ENCODE data around the gene VPS13A.
"Not testable (repeated sequence)": the region's sequence is repeated elsewhere in the genome, so short reads cannot be mapped to it uniquely, and the experiment has no call there.

The VPS13A gene

GRCh38 chr9:77236693-77237092 lies 59.4 kb downstream of the VPS13A start:
- Histone ChIP-seq H3K27me3 (no peaks in the 10 kb centered on the region), H3K4me3 (no peak overlapping the region), H3K4me1 (no peaks in the 10 kb centered on the region), H3K9ac (no peak overlapping the region), H3K4me2 (no peak overlapping the region), H3K9me3 (0 out of 2 replicates have a peak, but pooled peaks cover 3% of the 10 kb centered on the region), H4K20me1 (no peaks in the 10 kb centered on the region), H3K27ac (no peak overlapping the region), H3K36me3 (peaks cover 37% of the 10 kb centered on the region)
- no peak for TF ChIP-seq Cebpa-rat (IDR thresholded peaks at IDR 0.05)

- no peak for TF ChIP-seq Cebpa-rat (IDR thresholded peaks at IDR 0.05)
- no peaks in the 10 kb centered on the region for H3K9me3 ChIP-seq
- H3K36me3 ChIP-seq = peaks cover 40% of the 10 kb centered on the region
- no peaks in the 10 kb centered on the region for H4K20me1 ChIP-seq
- H3K27me3 ChIP-seq = no peaks in the 10 kb centered on the region
- H3K4me3 ChIP-seq = no peak overlapping the region
- H3K27ac ChIP-seq = no peak overlapping the region
- no peak overlapping the region for H3K4me2 ChIP-seq
- no peaks in the 10 kb centered on the region for H3K4me1 ChIP-seq
- H3K9ac ChIP-seq = no peak overlapping the region
These were observed 60.6 kb downstream of the VPS13A start for GRCh38 chr9:77237896-77238295.

- Histone ChIP-seq H4K20me1 (no peaks in the 10 kb centered on the region), H3K36me3 (peaks cover 46% of the 10 kb centered on the region), H3K27me3 (no peaks in the 10 kb centered on the region), H3K4me3 (no peak overlapping the region), H3K27ac (no peak overlapping the region), H3K4me1 (no peaks in the 10 kb centered on the region), H3K4me2 (no peak overlapping the region), H3K9ac (no peak overlapping the region), H3K9me3 (peaks cover 3% of the 10 kb centered on the region; the same call in 1 of the 2 replicates)
- TF ChIP-seq Cebpa-rat (IDR thresholded peaks at IDR 0.05) = no peak
These were observed 73.7 kb downstream of the VPS13A start for GRCh38 chr9:77251050-77251449.

GRCh38 chr9:77257275-77257674 lies 79.9 kb downstream of the VPS13A start:
- Histone ChIP-seq H3K9me3 (peaks cover 7% of the 10 kb centered on the region; the same call in 1 of the 2 replicates), H3K27ac (no peak overlapping the region), H3K4me1 (no peaks in the 10 kb centered on the region), H4K20me1 (no peaks in the 10 kb centered on the region), H3K36me3 (peaks cover 55% of the 10 kb centered on the region), H3K4me2 (no peak overlapping the region), H3K4me3 (no peak overlapping the region), H3K9ac (no peak overlapping the region), H3K27me3 (no peaks in the 10 kb centered on the region)
- no peak for TF ChIP-seq Cebpa-rat (IDR thresholded peaks at IDR 0.05)

- Histone ChIP-seq H3K4me3 (no peak overlapping the region), H3K36me3 (peaks cover 42% of the 10 kb centered on the region)
These were observed 84.3 kb downstream of the VPS13A start for GRCh38 chr9:77261605-77262004.

GRCh38 chr9:77267762-77268161 lies 90.4 kb downstream of the VPS13A start:
- H3K9me3 ChIP-seq = peaks cover 20% of the 10 kb centered on the region

More at GRCh38 chr9:77261605-77262004, 84.3 kb downstream of the VPS13A start:
- Histone ChIP-seq H3K9me3 (peaks cover 21% of the 10 kb centered on the region), H3K4me2 (no peak overlapping the region), H4K20me1 (no peaks in the 10 kb centered on the region), H3K27ac (no peak overlapping the region), H3K9ac (no peak overlapping the region), H3K27me3 (no peaks in the 10 kb centered on the region), H3K4me1 (no peaks in the 10 kb centered on the region)
- TF ChIP-seq Cebpa-rat (IDR thresholded peaks at IDR 0.05) = no peak

GRCh38 chr9:77271023-77271690 lies 93.8 kb downstream of the VPS13A start:
- no peaks in the 10 kb centered on the region for H3K27me3 ChIP-seq
- no peak overlapping the region for H3K27ac ChIP-seq
- H3K4me1 ChIP-seq = no peaks in the 10 kb centered on the region
- no peak for TF ChIP-seq Cebpa-rat (IDR thresholded peaks at IDR 0.05)
- no peaks in the 10 kb centered on the region for H3K9me3 ChIP-seq
- no peaks in the 10 kb centered on the region for H4K20me1 ChIP-seq
- no peak overlapping the region for H3K4me3 ChIP-seq
- H3K36me3 ChIP-seq = peaks cover 34% of the 10 kb centered on the region
- H3K4me2 ChIP-seq = no peak overlapping the region
- H3K9ac ChIP-seq = no peak overlapping the region

More at GRCh38 chr9:77267762-77268161, 90.4 kb downstream of the VPS13A start:
- not testable (repeated sequence) for H3K9ac ChIP-seq, H3K27ac ChIP-seq, H3K4me1 ChIP-seq, H3K4me2 ChIP-seq, H4K20me1 ChIP-seq, H3K4me3 ChIP-seq, H3K27me3 ChIP-seq
- peaks cover 35% of the 10 kb centered on the region for H3K36me3 ChIP-seq

GRCh38 chr9:77276799-77277198 lies 99.5 kb downstream of the VPS13A start:
- H3K36me3 ChIP-seq = peaks cover 36% of the 10 kb centered on the region
- H3K9ac ChIP-seq = no peak overlapping the region
- no peaks in the 10 kb centered on the region for H3K27me3 ChIP-seq
- H3K27ac ChIP-seq = no peak overlapping the region
- H3K4me3 ChIP-seq = no peak overlapping the region
- TF ChIP-seq Cebpa-rat (IDR thresholded peaks at IDR 0.05) = no peak
- no peaks in the 10 kb centered on the region for H4K20me1 ChIP-seq
- H3K9me3 ChIP-seq = no peaks in the 10 kb centered on the region
- H3K4me1 ChIP-seq = no peaks in the 10 kb centered on the region
- H3K4me2 ChIP-seq = no peak overlapping the region

GRCh38 chr9:77277719-77278118 lies 100.4 kb downstream of the VPS13A start:
- Histone ChIP-seq H3K4me3 (no peak overlapping the region), H3K27me3 (no peaks in the 10 kb centered on the region), H3K9me3 (no peaks in the 10 kb centered on the region), H3K4me2 (no peak overlapping the region), H3K36me3 (peaks cover 39% of the 10 kb centered on the region), H3K9ac (no peak overlapping the region), H3K27ac (no peak overlapping the region), H3K4me1 (no peaks in the 10 kb centered on the region), H4K20me1 (no peaks in the 10 kb centered on the region)
- TF ChIP-seq Cebpa-rat (IDR thresholded peaks at IDR 0.05) = no peak

GRCh38 chr9:77283991-77284390 lies 106.7 kb downstream of the VPS13A start:
- no peak overlapping the region for H3K27ac ChIP-seq
- H3K4me1 ChIP-seq = no peaks in the 10 kb centered on the region
- H3K9me3 ChIP-seq = peaks cover 13% of the 10 kb centered on the region
- no peak for TF ChIP-seq Cebpa-rat (IDR thresholded peaks at IDR 0.05)
- no peak overlapping the region for H3K4me3 ChIP-seq
- H3K27me3 ChIP-seq = no peaks in the 10 kb centered on the region
- no peaks in the 10 kb centered on the region for H4K20me1 ChIP-seq
- no peak overlapping the region for H3K4me2 ChIP-seq
- H3K9ac ChIP-seq = no peak overlapping the region
- peaks cover 46% of the 10 kb centered on the region for H3K36me3 ChIP-seq

- Histone ChIP-seq H3K4me3 (no peak overlapping the region), H3K4me2 (no peak overlapping the region), H3K9me3 (peaks cover 13% of the 10 kb centered on the region), H3K4me1 (no peaks in the 10 kb centered on the region), H3K27me3 (no peaks in the 10 kb centered on the region), H3K36me3 (peaks cover 40% of the 10 kb centered on the region), H3K9ac (no peak overlapping the region), H4K20me1 (no peaks in the 10 kb centered on the region), H3K27ac (no peak overlapping the region)
- no peak for TF ChIP-seq Cebpa-rat (IDR thresholded peaks at IDR 0.05)
These were observed 107.3 kb downstream of the VPS13A start for GRCh38 chr9:77284616-77285015.

All from BLaER1 (cell line).